ENCODE measurements around the gene RASSF3.
"Not testable (repeated sequence)": the region's sequence is repeated elsewhere in the genome, so short reads cannot be mapped to it uniquely, and the experiment has no call there.

Gene RASSF3

DNA sequence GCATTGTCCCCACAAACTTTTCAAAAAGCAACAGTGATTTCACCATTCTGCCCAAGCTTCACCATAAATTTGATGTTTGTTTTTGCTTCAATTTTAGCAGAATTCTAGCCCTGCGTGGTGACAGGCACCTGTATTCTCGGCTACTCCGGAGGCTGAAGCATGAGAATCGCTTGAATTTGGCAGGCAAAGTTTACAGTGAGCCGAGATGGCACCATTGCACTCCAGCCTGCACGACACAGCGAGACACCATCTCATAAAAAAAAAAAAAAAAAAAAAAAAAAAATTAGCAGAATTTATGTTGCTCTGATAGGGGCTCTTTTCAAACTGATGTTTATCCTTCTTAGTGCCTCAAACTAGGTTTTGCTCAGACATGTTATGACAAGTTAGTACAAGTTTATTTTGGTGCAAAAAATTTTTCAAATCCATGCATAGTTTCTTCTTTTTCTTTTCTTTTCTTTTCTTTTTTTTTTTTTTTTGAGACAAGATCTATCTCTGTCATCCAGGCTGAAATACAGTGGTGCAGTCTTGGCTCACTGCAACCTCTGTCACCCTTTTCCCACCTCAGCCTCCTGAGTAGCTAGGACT is 24.3 kb downstream of the RASSF3 start:
- DNase-seq, result no peak

DNA sequence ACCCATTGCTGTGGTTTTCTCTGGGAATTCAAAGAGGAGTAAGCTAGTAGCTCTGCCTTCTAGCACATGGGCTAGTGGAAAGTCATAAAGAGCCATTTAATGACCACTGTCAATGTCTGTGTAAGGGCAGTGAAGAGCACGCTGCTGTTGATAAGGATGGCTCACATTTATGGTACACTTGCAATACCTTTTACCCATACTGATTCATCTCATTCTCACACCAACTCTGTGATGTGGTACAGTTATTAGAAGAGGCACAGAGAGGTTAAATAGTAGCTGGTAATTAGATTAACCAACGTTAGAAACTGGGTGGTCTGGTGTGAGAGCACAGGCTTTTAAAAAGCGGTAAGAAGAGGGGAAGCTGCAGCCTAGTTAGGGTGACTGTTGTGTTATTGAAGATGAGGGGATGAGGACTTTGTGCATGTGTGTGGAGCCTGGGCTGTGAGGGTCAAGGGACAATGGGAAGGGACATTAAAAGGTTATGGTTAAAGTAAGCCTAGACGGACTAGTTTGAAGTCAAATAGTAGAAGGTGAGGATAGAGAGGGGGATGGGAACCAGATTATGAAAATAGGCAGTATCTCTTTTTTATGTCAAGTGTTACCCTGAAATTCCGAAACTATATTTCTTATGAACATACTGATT is 25.2 kb downstream of the RASSF3 start:
- no peak for DNase-seq

- DNase-seq, result no peak
Observed at GRCh38 chr12:64636856-64637255, 26.6 kb downstream of the RASSF3 start.

DNA sequence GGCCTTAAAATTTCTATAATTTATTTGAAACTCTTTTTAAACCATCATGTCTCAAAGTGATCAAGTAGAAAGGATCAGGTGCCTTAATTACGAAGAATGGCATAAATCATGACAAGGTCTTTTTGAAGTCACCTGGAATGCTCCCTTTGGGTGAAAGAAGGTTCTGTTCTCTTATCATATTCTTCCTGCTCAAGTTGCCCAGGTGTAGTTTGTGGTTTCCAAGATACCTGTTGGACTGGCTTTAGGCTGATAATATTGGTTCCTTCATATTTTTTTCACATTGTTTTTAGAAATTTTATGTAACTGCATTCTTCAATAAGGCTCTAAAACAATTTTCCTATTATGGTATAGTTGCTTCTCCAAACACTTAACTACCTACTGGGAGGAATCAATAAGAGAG is 29.2 kb downstream of the RASSF3 start:
- no peak for DNase-seq

DNA sequence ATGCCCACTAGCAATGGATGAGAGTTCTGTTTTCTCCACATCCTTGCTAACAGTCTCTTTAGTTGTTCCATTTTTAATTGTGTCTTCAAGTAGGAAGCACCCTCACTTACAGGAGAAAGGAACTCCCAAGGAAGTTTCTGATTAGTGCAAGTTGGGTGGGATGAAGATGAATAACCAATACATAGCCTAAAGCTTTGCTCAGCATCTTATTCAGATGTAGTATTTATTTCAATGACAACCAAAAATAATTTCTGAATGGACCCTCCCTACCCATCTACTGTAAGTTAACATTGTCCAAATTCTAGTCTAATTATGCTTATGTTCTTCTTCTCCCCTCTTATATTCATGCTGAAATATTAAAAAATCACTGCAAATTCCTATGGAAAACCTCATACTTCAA is 36.0 kb downstream of the RASSF3 start:
- no peak for DNase-seq

DNA sequence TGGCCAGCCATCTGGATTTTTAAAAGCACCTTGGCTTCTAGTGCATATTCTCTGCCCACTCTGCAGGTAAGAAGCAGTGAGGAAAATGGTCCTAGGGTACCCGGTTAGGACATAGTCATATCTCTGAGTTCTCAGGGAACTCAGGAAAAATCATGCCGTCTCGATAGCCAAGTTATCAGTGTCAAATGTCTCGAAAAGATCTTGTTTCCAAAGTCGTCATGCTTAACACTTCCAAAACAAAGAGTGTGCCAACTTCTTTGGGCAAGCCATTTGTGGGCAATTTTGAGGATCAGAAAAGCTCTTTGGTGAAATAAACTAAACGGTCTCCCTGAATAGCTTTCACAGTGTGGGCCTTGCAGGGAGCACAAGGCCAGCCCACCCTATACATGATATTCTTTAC is 39.2 kb downstream of the RASSF3 start:
- no peak for DNase-seq

- DNase-seq, result no peak
Observed at GRCh38 chr12:64650762-64651161, 40.5 kb downstream of the RASSF3 start.

- peak; percentile 4 for DNase-seq
Observed at GRCh38 chr12:64652346-64652745, 42.1 kb downstream of the RASSF3 start.

DNA sequence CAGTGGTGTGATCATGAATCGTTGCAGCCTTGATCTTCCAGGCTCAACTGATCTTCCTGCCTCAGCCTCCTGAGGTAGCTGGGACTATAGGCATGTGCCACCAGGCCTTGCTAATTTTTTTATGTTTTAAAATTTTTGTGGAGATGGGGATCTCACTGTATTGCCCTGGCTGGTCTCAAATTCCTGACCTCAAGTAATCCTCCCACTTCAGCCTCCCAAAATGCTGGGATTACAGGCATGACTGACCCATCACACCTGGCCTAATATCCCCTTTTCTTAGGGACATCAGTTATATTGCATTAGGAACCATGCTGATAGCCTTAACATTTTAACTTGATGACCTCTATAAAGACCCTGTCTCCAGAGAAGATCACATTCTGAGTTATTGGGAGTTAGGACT is 42.8 kb downstream of the RASSF3 start:
- DNase-seq, result no peak

DNA sequence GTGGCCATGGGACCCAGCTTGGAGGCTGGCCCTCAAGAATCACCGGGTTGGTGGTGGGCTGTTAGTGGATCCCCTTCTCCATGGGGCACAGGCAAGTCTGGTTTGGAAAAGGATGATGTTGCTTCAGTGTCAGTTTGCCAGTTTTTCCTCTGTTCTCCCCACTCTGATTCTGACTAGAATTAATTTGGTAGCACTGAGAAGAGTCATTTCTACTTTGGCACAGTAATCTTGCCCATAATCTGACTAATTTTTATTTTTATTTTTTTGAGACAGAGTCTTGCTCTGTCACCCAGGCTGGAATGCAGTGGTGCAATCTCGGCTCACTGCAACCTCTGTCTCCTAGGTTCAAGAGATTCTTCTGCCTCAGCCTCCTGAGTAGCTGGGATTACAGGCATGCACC is 43.6 kb downstream of the RASSF3 start:
- not testable (repeated sequence) for DNase-seq

DNA sequence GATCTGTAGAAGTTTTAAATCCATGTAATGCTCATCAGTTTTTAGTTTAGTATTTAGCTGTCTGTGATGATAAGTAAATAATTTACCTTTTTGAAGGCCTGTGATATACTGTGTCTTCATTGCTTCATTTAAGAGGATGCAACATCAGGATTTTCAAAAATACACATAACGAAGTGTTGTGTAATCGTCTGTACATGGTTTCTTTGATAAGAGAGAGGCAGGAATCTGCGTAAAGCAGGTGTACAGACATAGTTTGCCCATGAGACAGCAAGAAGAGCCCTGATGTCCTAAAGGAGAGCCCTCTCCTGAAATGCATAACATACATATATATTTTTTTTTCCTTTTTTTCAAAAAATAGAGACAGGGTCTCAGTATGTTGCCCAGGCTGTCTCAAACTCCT is 44.8 kb downstream of the RASSF3 start:
- no peak for DNase-seq

DNA sequence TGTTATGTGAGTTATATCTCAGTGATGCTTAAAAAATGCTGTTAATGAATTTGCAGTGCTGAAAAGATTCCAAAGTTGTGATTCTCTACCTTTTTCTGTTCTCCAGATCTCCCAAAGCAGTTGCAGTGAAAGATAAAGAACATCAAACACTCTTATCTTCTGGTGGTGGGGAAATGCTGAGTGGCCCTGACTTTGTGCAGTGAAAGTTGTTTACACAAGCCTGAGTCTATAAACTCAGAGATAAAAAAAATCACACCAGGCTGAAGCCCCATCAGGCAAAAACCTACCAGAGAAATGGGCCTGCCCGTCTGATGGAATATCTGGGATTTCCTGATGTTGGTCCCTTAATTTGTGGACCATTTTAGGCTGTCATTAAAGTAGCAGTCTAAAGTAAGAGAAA is 46.1 kb downstream of the RASSF3 start:
- DNase-seq, result no peak

DNA sequence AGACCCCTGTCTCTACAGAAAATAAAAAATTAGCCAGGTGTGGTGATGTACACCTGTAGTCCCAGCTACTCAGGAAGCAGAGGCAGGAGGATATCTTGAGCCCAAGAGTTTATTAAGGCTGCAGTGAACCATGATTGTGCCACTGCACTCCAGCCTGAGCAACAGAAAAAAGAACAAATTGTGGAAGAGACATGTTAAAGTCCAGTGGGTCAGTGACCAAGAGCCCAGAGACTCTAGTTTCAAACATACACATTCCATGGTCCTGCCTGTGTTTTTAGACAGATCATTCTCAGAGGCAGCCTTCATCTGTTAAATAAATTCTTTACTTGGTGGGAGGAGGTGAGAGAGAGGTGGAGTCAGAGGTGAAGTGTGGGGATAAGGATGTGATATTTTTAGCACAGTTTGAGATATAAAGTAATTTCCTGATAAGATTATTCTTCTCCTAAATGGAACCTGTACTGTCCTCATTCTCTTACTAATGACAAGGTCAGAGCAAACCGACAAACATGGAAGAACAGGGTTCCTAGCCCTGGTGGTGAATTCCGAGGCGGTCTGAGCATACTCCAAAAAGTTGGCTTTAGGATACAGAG is 48.7 kb downstream of the RASSF3 start:
- DNase-seq, result no peak

DNA sequence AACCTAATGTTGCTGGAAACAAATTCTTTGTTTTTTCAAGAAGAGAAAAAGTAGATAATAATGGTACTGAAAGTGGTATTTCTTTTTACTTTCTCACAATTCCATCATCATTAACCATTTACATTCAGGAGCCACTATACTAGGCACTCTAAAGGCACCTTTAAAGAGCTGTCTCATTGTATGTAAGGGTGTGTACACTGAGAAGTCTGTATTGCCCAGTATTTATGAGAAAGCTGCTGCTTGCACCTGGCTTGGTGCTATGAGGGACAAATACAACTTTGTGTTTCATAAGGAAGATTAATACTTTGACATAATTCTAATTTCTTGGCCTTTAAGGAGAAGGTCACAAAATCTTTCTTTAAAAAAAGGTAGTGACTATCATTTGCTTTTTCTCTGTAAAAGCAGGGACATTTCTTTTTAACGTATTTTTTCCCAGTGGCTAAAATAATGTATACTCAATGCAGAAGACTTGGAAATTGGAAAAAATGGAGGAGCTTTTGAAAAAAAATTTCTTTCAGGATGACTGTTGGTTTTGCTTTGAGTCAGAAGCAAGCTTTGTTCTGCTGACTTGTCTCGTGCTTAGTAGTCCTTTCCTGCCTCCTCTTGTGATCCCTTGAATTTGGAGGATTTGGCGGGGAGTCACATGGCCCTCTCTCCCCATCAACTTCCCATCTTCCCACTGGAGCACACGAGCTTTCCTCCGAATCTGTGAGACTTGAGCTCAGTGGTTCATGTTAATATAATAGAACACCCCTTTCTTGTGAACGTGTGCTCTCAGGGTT is 50.1 kb downstream of the RASSF3 start:
- DNase-seq, result no peak

GRCh38 chr12:64663015-64663414 is 52.7 kb downstream of the RASSF3 start:
- DNase-seq, result no peak

GRCh38 chr12:64665514-64665913 is 55.2 kb downstream of the RASSF3 start:
- DNase-seq, result no peak

- no peak for DNase-seq
Observed at GRCh38 chr12:64666054-64666914, 56.0 kb downstream of the RASSF3 start.

GRCh38 chr12:64667793-64668192 is 57.5 kb downstream of the RASSF3 start:
- no peak for DNase-seq

DNA sequence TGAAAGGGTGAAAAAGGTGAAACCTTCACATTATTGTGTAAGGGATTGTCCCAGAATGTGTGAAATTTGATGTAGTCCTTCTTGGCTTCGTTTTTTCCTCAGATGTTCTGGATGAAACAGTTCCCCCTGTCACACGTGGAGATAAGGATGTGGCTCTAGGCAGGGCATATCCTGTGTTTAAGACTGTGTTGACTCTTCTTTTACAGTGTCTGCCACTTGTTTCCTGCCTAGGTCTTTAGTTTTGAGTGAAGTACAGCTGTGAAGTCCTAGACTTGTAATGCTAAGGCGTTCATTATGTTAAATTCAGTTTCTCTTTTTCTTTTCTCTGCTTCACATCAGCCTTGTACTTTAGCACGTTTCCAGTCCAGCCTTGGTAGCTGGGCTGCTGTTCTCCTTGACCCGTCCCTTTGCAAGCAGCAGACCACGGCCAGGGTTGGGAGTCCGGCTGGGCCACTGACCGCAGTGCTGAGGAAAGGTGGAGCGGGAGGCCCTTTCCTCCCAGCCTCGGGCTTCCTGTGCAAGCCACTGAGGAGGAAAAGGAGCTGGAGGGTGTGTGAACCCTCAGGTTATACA is 59.1 kb downstream of the RASSF3 start:
- DNase-seq, result no peak

- no peak for DNase-seq
Observed at GRCh38 chr12:64670019-64670418, 59.7 kb downstream of the RASSF3 start.

DNA sequence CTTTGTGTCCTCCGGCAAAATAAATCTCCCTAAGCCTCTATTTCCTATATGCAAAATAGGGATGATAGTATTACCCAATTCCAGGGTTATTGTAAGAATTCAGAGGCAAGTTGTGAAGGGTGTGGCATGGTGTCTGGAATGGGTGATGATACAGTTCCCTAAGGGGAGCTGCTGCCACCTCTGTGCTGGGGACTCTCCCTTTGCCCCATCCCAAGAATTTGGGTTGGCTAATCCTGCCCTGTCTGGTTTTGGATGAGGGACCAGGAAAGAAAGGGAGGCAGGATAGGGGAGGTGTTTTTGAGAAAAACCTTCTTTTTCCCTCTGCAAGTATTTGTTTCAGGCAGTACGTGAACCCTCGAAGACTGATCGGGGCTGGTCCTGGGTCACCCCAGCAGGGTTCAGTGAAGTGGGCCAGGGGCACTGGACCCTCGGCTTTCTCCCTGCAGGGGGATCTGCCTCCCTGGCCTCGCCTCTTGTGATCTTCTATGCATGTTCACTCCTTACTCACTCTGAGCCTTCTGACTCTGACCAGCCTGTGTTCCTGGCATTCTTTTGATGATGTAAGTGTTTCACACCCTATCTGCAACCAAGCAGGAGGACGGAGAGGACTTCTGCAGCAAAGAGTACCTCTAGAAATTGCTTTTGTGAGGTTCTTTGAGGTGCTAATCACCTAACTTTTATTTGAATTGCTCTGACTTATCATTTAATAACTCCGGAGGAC is 60.8 kb downstream of the RASSF3 start:
- DNase-seq, result no peak

DNA sequence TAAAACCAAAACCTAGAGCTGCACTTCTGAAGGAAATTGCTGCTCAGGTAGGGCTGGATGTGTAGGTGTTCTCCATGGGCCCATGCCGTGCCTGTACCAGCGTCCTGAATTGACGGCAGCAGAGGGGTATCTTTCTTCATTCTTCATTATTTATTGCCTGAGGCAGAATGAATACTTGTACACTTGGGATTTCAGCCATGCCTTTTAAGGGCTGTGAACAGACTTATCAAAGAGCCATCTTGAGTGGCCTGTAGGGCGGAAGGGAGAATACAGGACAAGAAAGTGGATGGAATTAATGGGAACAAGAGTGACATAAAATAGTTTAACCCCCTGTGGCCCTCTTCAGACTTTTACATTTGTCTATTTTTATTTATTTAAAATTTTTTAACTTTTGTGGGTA is 61.4 kb downstream of the RASSF3 start:
- DNase-seq, result no peak
